HFFc6 (cell line): ENCODE results near the gene CCT7. TPM values are rescaled to one million over a fixed set of nuclear protein-coding genes. Genes with fewer than 3 reads are reported as not detected.
A peak's percentile ranks its signal among the peaks of the same experiment; 100 is the strongest.

ENCODE experiments used
- DNase-seq: peaks from one replicate; pipeline ENCODE4 v3.0.0-alpha.2; 2018
- H3K27ac Mint-ChIP-seq: 2 replicates; pipeline ENCODE4 v1.8.0; 2020; ENCODE audit warnings: mild to moderate bottlenecking, mixed read lengths
- H3K27me3 Mint-ChIP-seq: 2 replicates; pipeline ENCODE4 v1.8.0; 2021; ENCODE audit warnings: mild to moderate bottlenecking, moderate library complexity, mixed read lengths; ENCODE audit not compliant: insufficient read depth
- H3K36me3 Mint-ChIP-seq: 2 replicates; pipeline ENCODE4 v1.8.0; 2021; ENCODE audit warnings: low read depth, mixed read lengths
- H3K4me1 Mint-ChIP-seq: 2 replicates; pipeline ENCODE4 v1.8.0; 2020; ENCODE audit warnings: low read depth, mixed read lengths
- H3K4me3 Mint-ChIP-seq: 2 replicates; pipeline ENCODE4 v1.8.0; 2020; ENCODE audit warnings: mild to moderate bottlenecking, moderate library complexity, mixed read lengths
- H3K9me3 Mint-ChIP-seq: 2 replicates; pipeline ENCODE4 v1.8.0; 2020; ENCODE audit warnings: mild to moderate bottlenecking, mixed read lengths
- total RNA-seq, 6 experiments: library from RNA; stranded (reverse); fragmentation: NEBNext Ultra II Directional; extraction: Animal tissue kit (Norgen Biotek cat#: 25700); gene quantifications; 2 replicates in 1 of 6; 3 replicates in 5 of 6; pipeline ENCODE4 v1.2.3, GENCODE V29; 2021
- TF ChIP-seq, protein P1 (sequence below): fragments of 200-600 bp; sonication (generic); IDR thresholded peaks from 2 replicates; pipeline ENCODE4 v1.5.0; 2021; ENCODE audit warnings: antibody characterized with exemption, mild to moderate bottlenecking

Gene CCT7
- total RNA-seq, 6 experiments from 2014 or later: 350 to 492 (median 406) TPM

DNA sequence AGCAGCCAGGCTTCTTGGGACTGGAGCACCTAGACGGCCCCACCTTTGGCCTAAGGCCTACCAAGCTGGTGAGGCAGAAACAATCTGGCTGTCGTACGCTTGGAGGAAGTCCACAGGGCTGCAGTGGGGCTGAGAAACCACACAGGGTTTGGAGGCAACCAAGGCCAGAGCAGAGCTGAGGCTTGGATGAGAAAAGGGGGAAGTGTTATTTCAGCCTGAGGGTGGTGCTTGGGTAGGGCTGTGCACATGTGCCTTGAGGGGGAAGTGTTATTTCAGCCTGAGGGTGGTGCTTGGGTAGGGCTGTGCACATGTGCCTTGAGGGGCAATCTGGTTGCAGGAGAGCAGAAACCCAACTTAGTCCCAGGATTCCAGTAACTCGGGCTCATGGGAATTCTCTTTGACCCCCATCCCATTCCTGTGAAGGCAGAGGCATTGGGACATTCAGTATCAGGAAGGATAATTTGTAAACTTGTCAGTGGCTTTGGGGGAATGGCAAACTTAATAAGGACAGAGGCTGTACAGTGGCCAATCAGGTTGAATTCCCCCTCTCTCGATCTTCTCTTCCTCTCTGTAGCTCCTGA lies 51.1 kb downstream of the CCT7 start:
- Mint-ChIP-seq H3K4me3 (no peak overlapping the region), H3K27ac (no peak overlapping the region), H3K36me3 (0 out of 2 replicates have a peak, but pooled peaks cover 4% of the 10 kb centered on the region), H3K4me1 (no peaks in the 10 kb centered on the region), H3K27me3 (peaks cover 31% of the 10 kb centered on the region), H3K9me3 (no peaks in the 10 kb centered on the region)
- TF ChIP-seq, protein P1, sequence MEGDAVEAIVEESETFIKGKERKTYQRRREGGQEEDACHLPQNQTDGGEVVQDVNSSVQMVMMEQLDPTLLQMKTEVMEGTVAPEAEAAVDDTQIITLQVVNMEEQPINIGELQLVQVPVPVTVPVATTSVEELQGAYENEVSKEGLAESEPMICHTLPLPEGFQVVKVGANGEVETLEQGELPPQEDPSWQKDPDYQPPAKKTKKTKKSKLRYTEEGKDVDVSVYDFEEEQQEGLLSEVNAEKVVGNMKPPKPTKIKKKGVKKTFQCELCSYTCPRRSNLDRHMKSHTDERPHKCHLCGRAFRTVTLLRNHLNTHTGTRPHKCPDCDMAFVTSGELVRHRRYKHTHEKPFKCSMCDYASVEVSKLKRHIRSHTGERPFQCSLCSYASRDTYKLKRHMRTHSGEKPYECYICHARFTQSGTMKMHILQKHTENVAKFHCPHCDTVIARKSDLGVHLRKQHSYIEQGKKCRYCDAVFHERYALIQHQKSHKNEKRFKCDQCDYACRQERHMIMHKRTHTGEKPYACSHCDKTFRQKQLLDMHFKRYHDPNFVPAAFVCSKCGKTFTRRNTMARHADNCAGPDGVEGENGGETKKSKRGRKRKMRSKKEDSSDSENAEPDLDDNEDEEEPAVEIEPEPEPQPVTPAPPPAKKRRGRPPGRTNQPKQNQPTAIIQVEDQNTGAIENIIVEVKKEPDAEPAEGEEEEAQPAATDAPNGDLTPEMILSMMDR: no peak
- DNase-seq: no peak

DNA sequence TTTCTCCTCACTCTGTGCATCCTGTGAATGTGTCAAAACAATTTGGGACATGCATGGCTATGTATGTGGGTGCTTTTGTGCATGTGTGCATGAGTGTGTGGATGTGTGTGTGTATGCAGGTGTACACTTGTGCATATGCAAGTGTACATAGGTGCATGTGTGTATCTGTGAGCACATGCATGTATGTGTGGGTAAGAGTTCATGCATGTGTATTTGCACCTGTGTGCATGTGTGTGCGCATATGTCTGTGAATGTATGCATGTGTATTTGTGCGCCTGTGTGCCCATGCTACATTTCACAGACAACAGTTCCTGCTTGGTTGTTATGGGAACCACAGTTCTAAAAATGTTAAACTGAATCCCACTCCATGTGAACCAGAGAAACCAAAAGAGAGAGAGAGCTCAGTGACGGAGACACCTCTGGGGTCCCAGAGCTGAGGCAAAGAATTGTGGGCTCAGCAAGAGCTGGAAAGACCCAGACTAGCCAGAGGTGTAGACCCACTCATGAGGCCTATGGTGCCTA lies 52.1 kb downstream of the CCT7 start:
- H3K4me1 Mint-ChIP-seq: no peaks in the 10 kb centered on the region
- TF ChIP-seq, protein P1: no peak
- DNase-seq: no peak
- H3K27me3 Mint-ChIP-seq: peaks cover 34% of the 10 kb centered on the region
- no peak overlapping the region for H3K27ac Mint-ChIP-seq
- H3K9me3 Mint-ChIP-seq: no peaks in the 10 kb centered on the region
- no peaks in the 10 kb centered on the region for H3K36me3 Mint-ChIP-seq
- no peak overlapping the region for H3K4me3 Mint-ChIP-seq

DNA sequence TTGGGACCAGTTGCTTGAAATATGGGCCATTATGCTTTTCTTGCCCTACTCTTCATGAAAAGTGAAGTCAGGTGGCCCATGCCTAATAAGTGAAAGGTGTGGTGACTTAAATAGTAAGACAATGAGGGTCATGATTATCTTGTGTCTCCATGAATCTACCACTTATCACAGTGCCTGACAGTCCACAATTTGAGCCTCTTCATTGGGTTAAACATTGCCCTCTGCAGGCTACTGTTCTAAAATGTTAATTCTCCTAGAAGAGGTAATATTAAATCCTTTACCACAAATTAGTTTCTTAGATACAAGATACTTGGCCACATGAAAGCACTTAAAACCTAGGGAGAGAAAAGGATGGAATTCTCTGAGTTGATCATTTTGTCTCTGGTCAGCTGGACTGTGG lies 55.2 kb downstream of the CCT7 start:
- Mint-ChIP-seq H3K36me3 (no peaks in the 10 kb centered on the region), H3K4me1 (no peaks in the 10 kb centered on the region), H3K27me3 (peaks cover 49% of the 10 kb centered on the region), H3K4me3 (no peak overlapping the region), H3K27ac (no peak overlapping the region), H3K9me3 (no peaks in the 10 kb centered on the region)
- TF ChIP-seq, protein P1: peak; percentile 15; the same call in 1 of the 2 replicates
- no peak for DNase-seq

DNA sequence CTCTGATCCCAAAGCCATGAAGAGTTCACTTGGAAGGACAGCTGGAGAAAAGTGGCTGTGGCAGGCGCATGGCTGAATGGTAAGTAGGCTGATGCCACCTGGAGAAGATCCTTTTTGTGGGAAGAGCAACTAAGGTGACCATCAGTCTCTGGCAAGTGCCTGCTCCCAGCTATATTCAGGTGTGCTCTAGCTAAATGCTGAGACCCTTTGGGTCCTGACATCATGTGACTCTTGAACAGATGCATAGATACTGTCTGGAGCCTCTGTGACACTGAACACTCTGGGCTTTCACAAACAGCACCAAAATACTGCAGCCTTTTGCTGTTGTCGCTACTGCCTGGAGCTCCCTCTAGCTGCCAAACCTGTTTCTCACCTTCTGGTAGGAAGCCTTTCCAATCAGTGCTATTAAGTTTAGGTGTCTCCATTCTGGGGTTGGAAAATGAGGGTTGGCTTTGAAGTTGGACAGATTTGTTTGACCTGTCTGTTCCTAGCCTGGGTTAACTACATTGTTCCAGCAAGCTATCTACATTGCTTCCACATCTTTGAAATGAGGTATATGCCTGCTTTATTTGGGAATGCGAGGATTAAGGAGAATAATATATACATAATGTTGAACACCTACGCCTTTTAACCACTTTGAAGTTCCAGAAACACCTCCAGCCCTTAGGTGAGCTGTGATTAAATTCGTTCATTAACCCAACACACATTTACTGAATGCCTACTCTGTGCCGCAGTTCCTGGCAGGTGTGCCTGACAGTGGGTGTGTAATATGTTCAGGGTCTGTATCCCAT lies 56.1 kb downstream of the CCT7 start:
- Mint-ChIP-seq H3K4me1 (no peaks in the 10 kb centered on the region), H3K9me3 (no peaks in the 10 kb centered on the region), H3K27me3 (peaks cover 57% of the 10 kb centered on the region), H3K36me3 (no peaks in the 10 kb centered on the region), H3K27ac (no peak overlapping the region), H3K4me3 (no peak overlapping the region)
- TF ChIP-seq, protein P1: peak; percentile 76
- peak; percentile 18 for DNase-seq

DNA sequence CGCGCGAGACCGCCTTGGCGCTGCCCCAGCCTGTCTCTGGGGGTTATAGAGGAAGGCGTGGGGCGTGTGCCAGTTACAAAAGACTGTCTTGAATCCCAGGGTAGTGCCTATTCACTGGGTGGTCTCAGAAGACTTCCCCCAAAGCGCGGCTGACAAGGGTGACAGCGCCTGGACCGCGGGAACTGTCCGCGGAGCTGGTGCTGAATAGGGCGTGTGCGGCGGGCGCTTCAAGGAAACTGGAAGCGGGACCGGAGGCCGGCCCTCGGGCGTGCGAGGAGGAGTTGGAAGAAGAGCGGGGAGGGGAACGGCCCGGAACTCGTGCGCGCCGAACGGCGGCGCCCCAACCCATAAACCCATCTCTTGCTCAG lies 57.0 kb downstream of the CCT7 start:
- Mint-ChIP-seq H3K27ac (no peak overlapping the region), H3K9me3 (no peaks in the 10 kb centered on the region), H3K27me3 (peaks cover 53% of the 10 kb centered on the region), H3K36me3 (no peaks in the 10 kb centered on the region), H3K4me3 (no peak overlapping the region), H3K4me1 (no peaks in the 10 kb centered on the region)
- TF ChIP-seq, protein P1: no peak
- peak; percentile 11 for DNase-seq
